Smooth muscle cell (in vitro differentiated cells): Measurements from ENCODE around the gene MIOS. TPM values are rescaled to one million over a fixed set of nuclear protein-coding genes. Genes with fewer than 3 reads are reported as not detected.

Experiments used
- DNase-seq: peaks from one replicate; lab custom pipeline; 2025; ENCODE audit not compliant: unreplicated experiment; lab: John Stamatoyannopoulos, UW
- H2AFZ ChIP-seq: fragments of 200-600 bp; sonication (generic); 2 replicates; pipeline ENCODE4 v1.6.0; 2016; ENCODE audit warnings: antibody characterized with exemption, low read depth, mild to moderate bottlenecking
- H3F3A ChIP-seq: fragments of 200-600 bp; sonication (generic); 2 replicates; pipeline ENCODE4 v1.6.0; 2017; ENCODE audit warnings: antibody characterized with exemption, low read depth
- H3K27ac ChIP-seq: fragments of 200-600 bp; sonication (generic); 2 replicates; pipeline ENCODE4 v1.5.1; 2016; ENCODE audit warnings: low read depth, mild to moderate bottlenecking
- H3K27me3 ChIP-seq: fragments of 200-600 bp; sonication (generic); 2 replicates; pipeline ENCODE4 v1.6.1; 2016; ENCODE audit warnings: low read depth, mild to moderate bottlenecking
- H3K36me3 ChIP-seq: fragments of 200-600 bp; sonication (generic); 2 replicates; pipeline ENCODE4 v1.5.1; 2016; ENCODE audit warnings: low read depth
- H3K4me1 ChIP-seq: fragments of 200-600 bp; sonication (generic); 2 replicates; pipeline ENCODE4 v1.5.1; 2016; ENCODE audit warnings: low read depth
- H3K4me2 ChIP-seq: fragments of 200-600 bp; sonication (generic); 2 replicates; pipeline ENCODE4 v1.6.0; 2016; ENCODE audit warnings: mild to moderate bottlenecking
- H3K4me3 ChIP-seq: fragments of 200-600 bp; sonication (generic); 2 replicates; pipeline ENCODE4 v1.5.1; 2016; ENCODE audit warnings: mild to moderate bottlenecking
- H3K79me2 ChIP-seq: fragments of 200-600 bp; sonication (generic); 2 replicates; pipeline ENCODE4 v1.6.0; 2016; ENCODE audit warnings: low read depth, mild to moderate bottlenecking
- H3K9ac ChIP-seq: fragments of 200-600 bp; sonication (generic); 2 replicates; pipeline ENCODE4 v1.6.0; 2016; ENCODE audit warnings: low read depth
- H3K9me3 ChIP-seq: fragments of 200-600 bp; sonication (generic); replicated peaks from 2 replicates; pipeline ENCODE4 v1.5.1; 2016; ENCODE audit warnings: low read depth
- H4K20me1 ChIP-seq: fragments of 200-600 bp; sonication (generic); 2 replicates; pipeline ENCODE4 v1.6.0; 2016; ENCODE audit warnings: low read depth
- WGBS: methylation state at CpG from one replicate; pipeline ENCODE4 v1.1.7; 2016; ENCODE audit warnings: low lambda C conversion rate; 5-methylcytosine and 5-hydroxymethylcytosine counted together
- polyA plus RNA-seq: library from polyadenylated mRNA; unstranded; fragments of >200 nt; fragmentation: Nextera tagmentation; extraction: Ambion mirVana; gene quantifications from 2 replicates; pipeline ENCODE4 v1.2.1, GENCODE V29; 2016
- total RNA-seq: library from RNA; depleted of rRNA; stranded (reverse); fragments of >200 nt; gene quantifications from 2 replicates; pipeline ENCODE4 v1.2.3, GENCODE V29; 2014
- TF ChIP-seq, protein P1 (sequence below): fragments of 200-600 bp; sonication (generic); IDR thresholded peaks from 2 replicates; pipeline ENCODE4 v1.5.1; 2017; ENCODE audit warnings: borderline replicate concordance, mild to moderate bottlenecking, antibody characterized with exemption; ENCODE audit not compliant: insufficient read depth, poor library complexity, severe bottlenecking

Gene MIOS
- total and polyA plus RNA-seq, 2 experiments from 2014 or later: 10.3 to 25.9 TPM

DNA sequence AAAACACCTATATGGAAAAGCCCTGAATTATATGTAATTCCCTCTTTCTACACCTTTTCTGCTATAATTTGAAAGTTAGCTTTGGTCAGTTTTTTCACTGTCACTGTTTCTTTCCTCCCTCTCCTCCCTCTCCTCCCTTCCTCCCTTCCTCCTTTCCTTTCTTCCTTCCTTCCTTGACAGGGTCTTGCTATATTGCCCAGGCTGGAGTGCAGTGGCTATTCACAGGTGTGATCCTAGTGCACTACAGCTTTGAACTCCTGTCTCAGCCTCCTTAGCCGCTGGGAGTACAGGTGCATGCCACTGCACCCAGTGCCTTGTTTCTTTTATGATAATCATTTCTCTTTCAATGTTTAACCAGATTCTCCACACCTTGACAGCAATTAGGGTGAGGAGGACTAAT lies 51.7 kb downstream of the MIOS start:
- Histone ChIP-seq H3K79me2 (no peaks in the 10 kb centered on the region), H3K9me3 (no peaks in the 10 kb centered on the region), H3K9ac (no peak overlapping the region), H3K36me3 (no peaks in the 10 kb centered on the region), H2AFZ (no peak overlapping the region), H3K27me3 (no peaks in the 10 kb centered on the region), H3K4me3 (no peak overlapping the region), H3K4me2 (no peak overlapping the region), H3F3A (no peaks in the 10 kb centered on the region), H3K27ac (no peak overlapping the region), H4K20me1 (no peaks in the 10 kb centered on the region), H3K4me1 (no peaks in the 10 kb centered on the region)
- WGBS: 89% methylated on average over 1 of the region's 1 CpG
- TF ChIP-seq, protein P1, sequence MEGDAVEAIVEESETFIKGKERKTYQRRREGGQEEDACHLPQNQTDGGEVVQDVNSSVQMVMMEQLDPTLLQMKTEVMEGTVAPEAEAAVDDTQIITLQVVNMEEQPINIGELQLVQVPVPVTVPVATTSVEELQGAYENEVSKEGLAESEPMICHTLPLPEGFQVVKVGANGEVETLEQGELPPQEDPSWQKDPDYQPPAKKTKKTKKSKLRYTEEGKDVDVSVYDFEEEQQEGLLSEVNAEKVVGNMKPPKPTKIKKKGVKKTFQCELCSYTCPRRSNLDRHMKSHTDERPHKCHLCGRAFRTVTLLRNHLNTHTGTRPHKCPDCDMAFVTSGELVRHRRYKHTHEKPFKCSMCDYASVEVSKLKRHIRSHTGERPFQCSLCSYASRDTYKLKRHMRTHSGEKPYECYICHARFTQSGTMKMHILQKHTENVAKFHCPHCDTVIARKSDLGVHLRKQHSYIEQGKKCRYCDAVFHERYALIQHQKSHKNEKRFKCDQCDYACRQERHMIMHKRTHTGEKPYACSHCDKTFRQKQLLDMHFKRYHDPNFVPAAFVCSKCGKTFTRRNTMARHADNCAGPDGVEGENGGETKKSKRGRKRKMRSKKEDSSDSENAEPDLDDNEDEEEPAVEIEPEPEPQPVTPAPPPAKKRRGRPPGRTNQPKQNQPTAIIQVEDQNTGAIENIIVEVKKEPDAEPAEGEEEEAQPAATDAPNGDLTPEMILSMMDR: no peak
- no peak for DNase-seq

DNA sequence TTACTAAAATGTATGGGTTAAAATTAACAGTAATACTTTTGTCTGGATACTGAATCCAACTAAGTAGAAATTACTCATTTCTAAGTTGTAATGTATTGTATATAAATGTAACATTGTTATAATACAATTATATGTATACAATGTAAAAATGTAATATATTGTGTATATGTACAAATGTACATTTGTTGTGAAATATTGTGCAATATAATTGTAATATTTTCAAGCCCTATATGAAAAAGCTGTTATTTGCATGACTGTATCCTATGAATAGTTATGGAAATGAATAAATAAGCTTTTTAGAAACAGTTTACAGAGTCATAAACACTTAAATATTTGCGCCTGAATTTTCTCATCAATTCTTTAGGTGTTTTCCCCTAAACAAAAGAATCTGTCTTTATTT lies 53.6 kb downstream of the MIOS start:
- Histone ChIP-seq H3K36me3 (no peaks in the 10 kb centered on the region), H3K4me2 (no peak overlapping the region), H2AFZ (no peak overlapping the region), H3K9ac (no peak overlapping the region), H3K4me3 (no peak overlapping the region), H3K27ac (no peak overlapping the region), H3F3A (no peaks in the 10 kb centered on the region), H4K20me1 (no peaks in the 10 kb centered on the region), H3K4me1 (no peaks in the 10 kb centered on the region), H3K9me3 (no peaks in the 10 kb centered on the region), H3K79me2 (no peaks in the 10 kb centered on the region), H3K27me3 (no peaks in the 10 kb centered on the region)
- WGBS: 94% methylated on average over 1 of the region's 1 CpG
- TF ChIP-seq, protein P1: no peak
- DNase-seq: no peak

DNA sequence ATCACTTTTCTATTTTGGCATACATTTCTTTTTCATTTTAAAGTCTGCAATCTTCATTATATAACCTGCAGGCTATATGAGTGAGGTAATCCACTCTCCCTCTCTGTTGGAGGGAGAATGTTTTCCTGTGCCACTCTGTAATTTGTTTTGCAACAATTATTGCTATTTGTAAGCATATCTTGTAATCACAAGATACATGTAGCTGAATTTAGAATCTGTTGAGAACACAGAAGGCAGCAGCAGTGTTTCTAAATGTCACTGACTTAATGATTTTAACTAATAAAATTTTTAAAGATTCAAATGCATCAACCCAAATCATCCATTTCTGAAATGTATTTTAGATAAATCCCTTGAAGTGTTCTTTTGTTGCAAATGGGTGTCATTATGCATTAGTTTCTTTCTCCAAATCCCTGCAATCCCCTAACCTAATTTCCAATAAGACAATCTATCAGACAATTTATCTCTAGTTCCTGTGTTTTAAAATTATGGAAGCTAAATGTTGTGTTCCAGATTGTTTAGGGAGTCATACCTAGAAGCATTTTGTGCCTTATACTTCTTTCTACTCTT lies 54.0 kb downstream of the MIOS start:
- no peaks in the 10 kb centered on the region for H3K27me3 ChIP-seq
- H3K27ac ChIP-seq: no peak overlapping the region
- H3K36me3 ChIP-seq: no peaks in the 10 kb centered on the region
- H4K20me1 ChIP-seq: no peaks in the 10 kb centered on the region
- H3K4me1 ChIP-seq: no peaks in the 10 kb centered on the region
- no peak overlapping the region for H3K4me3 ChIP-seq
- no peaks in the 10 kb centered on the region for H3K79me2 ChIP-seq
- TF ChIP-seq, protein P1: no peak
- no peak for DNase-seq
- H3F3A ChIP-seq: no peaks in the 10 kb centered on the region
- H2AFZ ChIP-seq: no peak overlapping the region
- H3K9me3 ChIP-seq: no peaks in the 10 kb centered on the region
- no peak overlapping the region for H3K9ac ChIP-seq
- no peak overlapping the region for H3K4me2 ChIP-seq

DNA sequence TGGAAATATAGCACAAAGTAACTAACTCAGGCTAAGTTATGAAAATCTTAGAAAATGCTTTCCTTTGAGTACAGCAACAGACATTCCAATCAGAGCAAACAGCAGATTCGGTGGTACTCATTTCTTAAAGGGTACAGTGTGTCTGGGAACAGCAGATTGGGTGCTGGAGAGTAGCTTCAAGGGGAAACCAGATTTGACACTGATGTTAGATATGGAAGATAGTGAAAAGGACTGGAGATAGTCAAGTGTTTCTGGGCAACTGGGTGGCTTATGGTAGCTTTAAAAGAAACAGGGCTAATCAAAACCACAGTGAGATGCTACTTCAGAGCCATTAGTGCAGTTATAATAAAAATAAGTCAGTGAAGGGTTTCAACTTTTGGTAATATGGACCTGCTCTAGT lies 61.8 kb downstream of the MIOS start:
- H3K9me3 ChIP-seq: no peaks in the 10 kb centered on the region
- TF ChIP-seq, protein P1: no peak
- H4K20me1 ChIP-seq: no peaks in the 10 kb centered on the region
- H3K79me2 ChIP-seq: no peaks in the 10 kb centered on the region
- H2AFZ ChIP-seq: no peak overlapping the region
- H3K4me1 ChIP-seq: no peaks in the 10 kb centered on the region
- H3K4me3 ChIP-seq: no peak overlapping the region
- no peaks in the 10 kb centered on the region for H3F3A ChIP-seq
- DNase-seq: no peak
- no peak overlapping the region for H3K27ac ChIP-seq
- H3K9ac ChIP-seq: no peak overlapping the region
- 82% methylated on average over 1 of the region's 1 CpG for WGBS
- H3K4me2 ChIP-seq: no peak overlapping the region
- H3K36me3 ChIP-seq: no peaks in the 10 kb centered on the region
- no peaks in the 10 kb centered on the region for H3K27me3 ChIP-seq
